Measurements from ENCODE around the gene DUOXA2.
"Not testable (repeated sequence)": the region's sequence is repeated elsewhere in the genome, so short reads cannot be mapped to it uniquely, and the experiment has no call there.

The DUOXA2 gene

DNA sequence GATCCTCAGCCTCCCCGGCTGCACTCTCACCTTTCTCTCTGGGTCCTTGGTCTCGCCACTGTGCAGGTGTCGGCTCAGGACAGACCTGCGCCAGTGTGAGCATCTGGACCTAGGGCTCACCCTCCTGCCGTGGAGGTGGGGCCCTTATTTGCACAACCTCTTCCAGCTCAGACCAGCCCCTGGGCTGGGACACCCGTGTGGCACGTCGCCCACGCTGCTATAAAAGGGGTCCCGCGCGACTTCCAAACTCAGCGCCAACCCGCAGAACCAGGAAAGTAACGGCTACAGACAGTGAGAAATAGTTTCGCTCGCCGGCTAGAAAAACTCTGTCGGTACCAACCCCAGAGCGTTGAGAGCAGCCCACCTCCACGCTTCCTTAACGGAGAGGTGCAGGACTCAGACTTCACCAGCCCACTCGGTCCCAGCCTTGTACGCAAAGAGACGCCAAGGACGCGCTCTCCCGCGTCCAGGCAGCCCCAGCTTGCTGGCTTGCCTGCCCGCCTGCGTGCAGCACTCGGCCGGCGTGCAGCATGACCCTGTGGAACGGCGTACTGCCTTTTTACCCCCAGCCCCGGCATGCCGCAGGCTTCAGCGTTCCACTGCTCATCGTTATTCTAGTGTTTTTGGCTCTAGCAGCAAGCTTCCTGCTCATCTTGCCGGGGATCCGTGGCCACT, at the start of gene DUOXA2, which contains the start of gene DUOX2:
DUOXA2 (plus strand) TSS at position 251 of the 675 bp plus-strand sequence; CDS start at position 531, 280 bp downstream.
DUOX2 (minus strand) TSS at position 97 of the 675 bp plus-strand sequence. CDS start 761 bp downstream, outside the sequence.
- intact Hi-C loops (cut with DNase I): no loop called here
- peak in 2 of 10 donors; percentile 63 to 73 for DNase-seq

DNA sequence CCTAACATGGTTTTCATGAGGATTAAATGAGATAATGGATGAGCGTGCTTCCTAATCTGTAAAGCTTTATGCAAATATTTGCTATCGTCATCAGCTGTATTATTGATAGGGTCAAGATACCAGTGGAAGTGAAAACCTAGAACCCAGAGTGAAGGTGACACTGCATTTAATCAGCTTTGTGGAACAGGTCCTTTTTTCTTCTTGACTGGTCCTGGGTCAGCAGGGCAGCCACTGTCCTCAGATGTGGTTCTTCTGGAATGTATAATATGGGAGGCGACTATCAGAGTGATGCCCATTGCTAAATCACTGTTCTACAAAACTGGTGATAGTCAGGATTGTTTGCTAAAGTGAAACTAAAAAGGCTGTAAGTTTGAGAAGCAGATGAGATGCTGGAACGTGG, 49.7 kb upstream of the DUOXA2 start:
- DNase-seq: no peak
- intact Hi-C loops (cut with DNase I): no loop called here

GRCh38 chr15:45069942-45070360, 44.2 kb upstream of the DUOXA2 start:
- DNase-seq; intact Hi-C loops (cut with DNase I): not testable (repeated sequence)

DNA sequence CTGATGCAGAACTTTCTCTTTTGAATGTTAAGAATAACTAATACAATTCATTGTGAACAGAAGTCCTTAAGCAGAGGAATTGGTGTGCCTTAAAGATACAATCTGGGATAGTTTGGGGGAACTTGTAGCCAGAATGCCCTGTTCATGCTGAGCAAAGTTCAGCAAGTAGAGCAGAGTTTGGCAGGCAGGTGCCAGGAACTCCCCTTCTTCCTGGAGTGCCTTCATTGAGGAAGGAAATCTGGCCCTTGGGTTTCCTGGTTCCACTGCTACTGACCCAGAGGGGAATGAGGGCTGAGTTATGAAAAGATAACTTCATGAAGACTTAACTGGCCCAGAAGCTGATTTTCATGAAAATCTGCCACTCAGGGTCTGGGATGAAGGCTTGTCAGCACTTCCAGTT, 40.5 kb upstream of the DUOXA2 start:
- intact Hi-C loops (cut with DNase I); DNase-seq: not testable (repeated sequence)

DNA sequence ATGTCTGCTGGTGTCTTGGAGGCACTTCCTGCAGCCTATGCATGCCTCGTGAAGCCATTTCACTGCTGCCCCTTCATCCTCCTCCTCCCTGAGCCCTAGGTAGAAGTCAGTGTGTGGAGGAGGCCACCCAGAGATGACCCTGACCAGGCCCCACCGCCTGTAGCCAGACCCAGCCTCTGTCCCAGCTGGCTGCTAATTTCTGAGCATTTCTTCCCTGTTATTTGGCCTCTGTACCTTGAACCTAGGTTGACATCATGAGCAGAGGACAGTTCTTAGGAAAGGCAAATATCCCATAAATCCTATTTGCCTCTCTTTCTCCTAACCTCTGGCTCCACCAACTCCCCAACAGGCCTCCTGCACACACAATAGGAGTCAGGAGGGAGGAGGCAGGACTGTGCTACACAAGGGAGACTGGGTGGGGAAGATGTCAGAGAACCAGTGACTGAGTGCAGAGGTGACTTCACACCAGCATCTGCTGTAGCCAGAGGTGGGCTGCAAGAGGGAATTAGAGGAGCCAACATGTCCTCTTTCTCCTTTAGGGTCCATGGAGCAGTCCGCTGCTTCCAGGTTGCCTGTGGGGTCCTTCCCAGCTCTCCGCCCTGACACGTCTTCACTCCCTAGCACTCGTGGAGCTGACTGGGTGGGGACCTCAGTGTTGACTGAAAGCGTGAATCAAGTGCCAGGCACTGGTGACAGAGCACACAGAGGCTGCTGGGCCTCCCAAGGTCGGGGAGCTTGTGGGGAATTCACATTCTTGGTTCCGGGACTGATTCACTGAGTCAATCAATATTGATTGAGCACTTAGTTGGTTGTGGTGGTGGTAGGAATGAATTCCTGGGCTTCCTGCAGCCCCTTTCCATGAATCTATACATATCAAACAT, 38.4 kb upstream of the DUOXA2 start:
- intact Hi-C loops (cut with DNase I); DNase-seq: not testable (repeated sequence)

DNA sequence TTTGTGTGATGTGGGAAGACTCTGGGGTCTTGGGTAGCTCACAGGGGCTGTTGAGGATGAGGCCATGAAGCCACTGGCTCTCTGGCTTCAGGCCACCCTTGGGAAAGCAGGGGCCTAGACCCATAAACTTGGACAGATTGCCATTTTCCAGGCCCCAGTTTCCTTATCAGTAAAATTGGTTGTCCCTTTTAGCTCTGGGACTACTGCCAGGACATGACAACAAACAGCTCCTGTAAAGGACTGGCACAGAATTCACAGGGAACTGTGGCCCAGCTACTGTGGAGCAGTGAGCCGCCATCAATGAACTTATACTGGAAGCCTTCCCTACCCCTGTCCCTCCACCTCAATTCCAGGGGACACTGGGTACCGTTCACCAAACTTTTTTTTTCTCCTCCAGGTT, 36.7 kb upstream of the DUOXA2 start:
- DNase-seq; intact Hi-C loops (cut with DNase I): not testable (repeated sequence)

DNA sequence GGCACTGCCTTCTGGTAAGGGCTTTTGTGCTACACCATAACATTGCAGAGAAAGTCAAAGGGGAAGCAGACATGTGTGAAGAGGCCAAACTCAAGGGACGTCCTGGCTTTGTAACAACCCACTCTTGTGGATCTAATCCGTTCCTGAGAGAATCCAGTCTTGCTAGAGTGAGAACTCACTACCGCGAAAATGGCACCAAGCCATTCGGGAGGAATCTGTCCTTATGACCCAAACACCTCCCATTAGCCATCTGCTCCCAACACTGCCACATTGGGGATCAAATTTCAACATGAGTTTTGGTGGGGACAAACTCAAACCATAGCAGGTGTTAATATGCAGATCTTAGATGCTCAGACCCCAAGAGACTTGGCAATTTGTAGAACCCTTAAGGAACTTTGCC, 34.9 kb upstream of the DUOXA2 start:
- intact Hi-C loops (cut with DNase I); DNase-seq: not testable (repeated sequence)

DNA sequence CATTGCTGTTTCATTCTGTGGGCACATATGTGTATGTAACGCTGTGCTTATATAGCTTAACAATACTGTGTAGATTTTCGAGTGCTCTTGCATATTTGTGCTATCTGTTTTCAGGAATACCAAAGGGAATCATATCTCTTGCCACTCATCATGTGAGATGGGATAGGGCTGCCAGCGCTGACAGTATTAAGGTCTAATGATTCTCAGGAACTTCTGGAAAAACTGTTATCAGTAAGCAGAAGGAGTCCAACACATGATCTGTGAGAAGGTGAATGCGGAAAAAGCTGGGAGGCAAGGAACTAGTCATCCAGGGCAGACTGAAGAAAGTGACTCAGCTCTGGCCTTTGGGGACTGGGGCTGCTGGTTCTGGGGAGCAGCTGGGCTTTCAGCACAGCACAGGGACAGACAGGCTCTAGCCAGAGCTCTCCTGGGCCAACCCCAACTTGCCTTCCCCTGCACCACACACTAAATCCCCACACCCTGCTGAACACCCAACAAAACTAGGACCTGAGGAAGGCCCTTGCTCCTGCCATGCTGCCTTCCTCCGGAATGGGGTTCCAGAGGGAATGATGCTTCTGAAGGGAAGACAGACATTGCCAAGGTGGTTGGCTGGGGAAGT, 34.4 kb upstream of the DUOXA2 start:
- DNase-seq; intact Hi-C loops (cut with DNase I): not testable (repeated sequence)

- intact Hi-C loops (cut with DNase I): not testable (repeated sequence)
Measured at GRCh38 chr15:45080593-45080992, 33.5 kb upstream of the DUOXA2 start.

GRCh38 chr15:45082412-45082811, 31.7 kb upstream of the DUOXA2 start:
- DNase-seq; intact Hi-C loops (cut with DNase I): not testable (repeated sequence)

More at GRCh38 chr15:45080593-45080992, 33.5 kb upstream of the DUOXA2 start:
- not testable (repeated sequence) for DNase-seq

- no peak for DNase-seq
- intact Hi-C loops (cut with DNase I): no loop called here
Measured at GRCh38 chr15:45083223-45083622, 30.9 kb upstream of the DUOXA2 start.

- intact Hi-C loops (cut with DNase I): no loop called here
- no peak for DNase-seq
Measured at GRCh38 chr15:45084163-45084562, 30.0 kb upstream of the DUOXA2 start.

DNA sequence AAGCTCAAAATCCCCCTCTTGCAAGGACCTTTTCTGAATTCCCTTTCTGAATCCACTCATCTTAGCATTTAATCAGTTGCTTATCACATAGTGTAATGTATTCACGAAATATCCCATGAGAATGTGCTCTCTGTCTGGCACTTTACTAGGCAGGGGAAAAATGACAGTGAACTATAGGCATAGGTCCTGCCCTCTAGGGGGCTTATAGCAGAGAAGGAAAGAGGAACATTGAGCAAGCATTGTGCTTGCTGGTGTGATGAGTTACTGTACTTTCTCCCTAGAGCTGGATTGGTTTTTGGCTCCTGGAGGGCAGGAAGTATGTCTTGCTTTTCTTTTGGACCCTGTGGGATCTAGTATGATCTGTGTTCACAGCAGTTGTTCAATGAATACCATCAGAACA, 26.6 kb upstream of the DUOXA2 start:
- no peak for DNase-seq
- intact Hi-C loops (cut with DNase I): no loop called here

- DNase-seq: no peak
- intact Hi-C loops (cut with DNase I): no loop called here
Measured at GRCh38 chr15:45088801-45089711, 25.1 kb upstream of the DUOXA2 start.

GRCh38 chr15:45089712-45090373, 24.3 kb upstream of the DUOXA2 start:
- no peak for DNase-seq
- intact Hi-C loops (cut with DNase I): no loop called here

DNA sequence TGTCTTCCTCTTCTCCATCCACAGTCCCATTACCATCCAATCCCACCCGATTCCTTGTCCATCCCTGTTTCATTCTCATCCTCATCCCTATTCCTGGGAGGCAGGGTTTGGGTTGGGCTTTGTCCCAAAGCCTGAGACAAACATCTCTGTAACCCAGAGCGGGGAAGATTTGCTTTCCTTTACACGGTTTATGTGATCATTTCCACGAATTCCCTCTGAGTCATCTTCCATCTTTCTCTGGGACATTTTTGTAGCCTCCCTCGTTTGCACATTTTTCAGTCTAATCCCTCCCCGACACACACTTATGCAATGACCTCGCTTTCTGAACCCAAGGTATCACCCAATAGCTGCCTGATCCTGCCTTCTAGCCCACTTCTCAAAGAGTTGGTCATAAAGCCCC, 23.0 kb upstream of the DUOXA2 start:
- no peak for DNase-seq
- intact Hi-C loops (cut with DNase I): no loop called here

GRCh38 chr15:45091576-45091975, 22.6 kb upstream of the DUOXA2 start:
- DNase-seq: no peak
- intact Hi-C loops (cut with DNase I): no loop called here

- intact Hi-C loops (cut with DNase I): no loop called here
- DNase-seq: no peak
Measured at GRCh38 chr15:45093013-45093412, 21.1 kb upstream of the DUOXA2 start.

- no peak for DNase-seq
- intact Hi-C loops (cut with DNase I): no loop called here
Measured at GRCh38 chr15:45093622-45094357, 20.3 kb upstream of the DUOXA2 start.
